MV-4-11 (cell line): ENCODE measurements around the gene TTYH3.
"Not testable (repeated sequence)": the region's sequence is repeated elsewhere in the genome, so short reads cannot be mapped to it uniquely, and the experiment has no call there.

Experiments used
- DNase-seq: peaks from one replicate; lab custom pipeline; 2025; lab: John Stamatoyannopoulos, UW

TTYH3 gene

GRCh38 chr7:2665359-2665791, 33.6 kb downstream of the TTYH3 start:
- no peak for DNase-seq

- no peak for DNase-seq
These were observed 34.4 kb downstream of the TTYH3 start for GRCh38 chr7:2666155-2666554.

- DNase-seq: no peak
These were observed 34.9 kb downstream of the TTYH3 start for GRCh38 chr7:2666588-2667250.

- no peak for DNase-seq
These were observed 36.1 kb downstream of the TTYH3 start for GRCh38 chr7:2667843-2668242.

- no peak for DNase-seq
These were observed 36.6 kb downstream of the TTYH3 start for GRCh38 chr7:2668401-2668800.

- no peak for DNase-seq
These were observed 38.4 kb downstream of the TTYH3 start for GRCh38 chr7:2670171-2670570.

- peak; percentile 30 for DNase-seq
These were observed 39.1 kb downstream of the TTYH3 start for GRCh38 chr7:2670720-2671391.

GRCh38 chr7:2673214-2673613, 41.4 kb downstream of the TTYH3 start:
- not testable (repeated sequence) for DNase-seq

GRCh38 chr7:2673934-2674333, 42.1 kb downstream of the TTYH3 start:
- DNase-seq: no peak

- no peak for DNase-seq
These were observed 43.5 kb downstream of the TTYH3 start for GRCh38 chr7:2675256-2675764.

GRCh38 chr7:2676576-2676975, 44.8 kb downstream of the TTYH3 start:
- not testable (repeated sequence) for DNase-seq

GRCh38 chr7:2678454-2678853, 46.7 kb downstream of the TTYH3 start:
- DNase-seq: not testable (repeated sequence)

GRCh38 chr7:2679135-2680127, 47.6 kb downstream of the TTYH3 start:
- DNase-seq: not testable (repeated sequence)

GRCh38 chr7:2680256-2680655, 48.5 kb downstream of the TTYH3 start:
- no peak for DNase-seq

- DNase-seq: peak; percentile 47
These were observed 49.2 kb downstream of the TTYH3 start for GRCh38 chr7:2680792-2681490.

GRCh38 chr7:2681929-2682799, 50.4 kb downstream of the TTYH3 start:
- DNase-seq: no peak

- DNase-seq: no peak
These were observed 52.7 kb downstream of the TTYH3 start for GRCh38 chr7:2684501-2684900.

GRCh38 chr7:2686101-2686500, 54.3 kb downstream of the TTYH3 start:
- DNase-seq: no peak

GRCh38 chr7:2687338-2687869, 55.6 kb downstream of the TTYH3 start:
- no peak for DNase-seq

- DNase-seq: no peak
These were observed 56.1 kb downstream of the TTYH3 start, which contains the start of gene AMZ1 for GRCh38 chr7:2687881-2688318. Gene AMZ1, plus strand, starts transcription at chr7:2688202. Its CDS starts 12,250 bp downstream, at chr7:2700452.
